Dendritic cell treated with granulocyte-macrophage colony-stimulating factor and Interleukin-4, amounts not matched to agents 40 ng/mL and 50 ng/mL, for 4 days (primary cell): ENCODE measurements around the gene MINDY4B.

Source experiments
- H3K27ac Mint-ChIP-seq: one replicate; pipeline ENCODE4 v1.8.0; 2022; ENCODE audit warnings: mild to moderate bottlenecking, mixed read lengths
- H3K27me3 Mint-ChIP-seq: one replicate; pipeline ENCODE4 v1.8.0; 2022; ENCODE audit warnings: mild to moderate bottlenecking, mixed read lengths
- H3K36me3 Mint-ChIP-seq: one replicate; pipeline ENCODE4 v1.8.0; 2022; ENCODE audit warnings: low read depth, mixed read lengths
- H3K4me1 Mint-ChIP-seq: one replicate; pipeline ENCODE4 v1.8.0; 2022; ENCODE audit warnings: low read depth, mixed read lengths
- H3K4me3 Mint-ChIP-seq: one replicate; pipeline ENCODE4 v1.8.0; 2022; ENCODE audit warnings: mild to moderate bottlenecking, moderate library complexity, mixed read lengths
- H3K9me3 Mint-ChIP-seq: one replicate; pipeline ENCODE4 v1.8.0; 2022; ENCODE audit warnings: mixed read lengths
- intact Hi-C: fragments of 100-400 bp; cut with micrococcal nuclease; formaldehyde crosslinking; loops from one replicate; pipeline ENCODE4 v1.15.0; 2022

Gene MINDY4B

GRCh38 chr3:150822636-150823035 is 82.6 kb downstream of the MINDY4B start:
- Mint-ChIP-seq H3K4me1 (no peaks in the 10 kb centered on the region), H3K36me3 (no peaks in the 10 kb centered on the region), H3K4me3 (no peak overlapping the region), H3K27ac (no peak overlapping the region), H3K27me3 (no peaks in the 10 kb centered on the region), H3K9me3 (no peaks in the 10 kb centered on the region)
- intact Hi-C loops = no loop called here
